ENCODE data around the gene C2CD4B. TPM values are rescaled to one million over a fixed set of nuclear protein-coding genes. Genes with fewer than 3 reads are reported as not detected.

C2CD4B gene
- total RNA-seq, 1 donor, result not detected

GRCh38 chr15:62165793-62166375 lies 799 bp upstream of the C2CD4B start:
- peak; percentile 56 for DNase-seq (ENCODE audit: insufficient read length, low spot score, missing footprints)
- H3K4me1 ChIP-seq (ENCODE audit: insufficient read depth, low read length), result no peaks in the 10 kb centered on the region
- H3K4me3 ChIP-seq (ENCODE audit: insufficient read depth, low read length), result no peak overlapping the region
- H3K36me3 ChIP-seq (ENCODE audit: insufficient read depth, low read length), result no peaks in the 10 kb centered on the region
- no peak overlapping the region for H3K27ac ChIP-seq (ENCODE audit: low read depth, low read length)
- H2AFZ ChIP-seq (ENCODE audit: low read length), result no peak overlapping the region
- peaks cover 83% of the 10 kb centered on the region for H3K27me3 ChIP-seq (ENCODE audit: insufficient read depth, low read length)
- no peak for TF ChIP-seq CTCF (IDR thresholded peaks at IDR 0.05; ENCODE audit: extremely low read depth, low read depth, low read length)
- peak overlapping the region; percentile 0 for H3K4me2 ChIP-seq (ENCODE audit: insufficient read depth, low read length)
- no peaks in the 10 kb centered on the region for H3K79me2 ChIP-seq (ENCODE audit: insufficient read depth, low read length)
- H4K20me1 ChIP-seq (ENCODE audit: insufficient read depth, low read length), result no peaks in the 10 kb centered on the region
- no peaks in the 10 kb centered on the region for H3K9me3 ChIP-seq (ENCODE audit: low read depth, low read length)

- no peak overlapping the region for H3K27ac ChIP-seq (ENCODE audit: low read depth, low read length)
- no peaks in the 10 kb centered on the region for H3K4me1 ChIP-seq (ENCODE audit: insufficient read depth, low read length)
- H3K4me2 ChIP-seq (ENCODE audit: insufficient read depth, low read length), result peak overlapping the region; percentile 36
- TF ChIP-seq CTCF (IDR thresholded peaks at IDR 0.05; ENCODE audit: extremely low read depth, low read depth, low read length), result no peak
- no peaks in the 10 kb centered on the region for H4K20me1 ChIP-seq (ENCODE audit: insufficient read depth, low read length)
- H3K36me3 ChIP-seq (ENCODE audit: insufficient read depth, low read length), result no peaks in the 10 kb centered on the region
- no peaks in the 10 kb centered on the region for H3K79me2 ChIP-seq (ENCODE audit: insufficient read depth, low read length)
- H3K27me3 ChIP-seq (ENCODE audit: insufficient read depth, low read length), result peaks cover 87% of the 10 kb centered on the region
- peak overlapping the region; percentile 15 for H2AFZ ChIP-seq (ENCODE audit: low read length)
- DNase-seq (ENCODE audit: insufficient read length, low spot score, missing footprints), result peak; percentile 84
- H3K9me3 ChIP-seq (ENCODE audit: low read depth, low read length), result no peaks in the 10 kb centered on the region
- H3K4me3 ChIP-seq (ENCODE audit: insufficient read depth, low read length), result peak overlapping the region; percentile 37
Observed at GRCh38 chr15:62164396-62165103, 535 bp downstream of the C2CD4B start.

- DNase-seq (ENCODE audit: insufficient read length, low spot score, missing footprints), result peak; percentile 47
- H3K36me3 ChIP-seq (ENCODE audit: insufficient read depth, low read length), result no peaks in the 10 kb centered on the region
- no peak overlapping the region for H3K4me2 ChIP-seq (ENCODE audit: insufficient read depth, low read length)
- no peak for TF ChIP-seq CTCF (IDR thresholded peaks at IDR 0.05; ENCODE audit: extremely low read depth, low read depth, low read length)
- no peaks in the 10 kb centered on the region for H3K9me3 ChIP-seq (ENCODE audit: low read depth, low read length)
- peaks cover 81% of the 10 kb centered on the region for H3K27me3 ChIP-seq (ENCODE audit: insufficient read depth, low read length)
- H3K79me2 ChIP-seq (ENCODE audit: insufficient read depth, low read length), result no peaks in the 10 kb centered on the region
- H3K4me1 ChIP-seq (ENCODE audit: insufficient read depth, low read length), result no peaks in the 10 kb centered on the region
- no peak overlapping the region for H3K4me3 ChIP-seq (ENCODE audit: insufficient read depth, low read length)
- no peaks in the 10 kb centered on the region for H4K20me1 ChIP-seq (ENCODE audit: insufficient read depth, low read length)
- H2AFZ ChIP-seq (ENCODE audit: low read length), result no peak overlapping the region
- no peak overlapping the region for H3K27ac ChIP-seq (ENCODE audit: low read depth, low read length)
Observed at GRCh38 chr15:62164014-62164395, 1.1 kb downstream of the C2CD4B start.

- Histone ChIP-seq H3K9me3 (ENCODE audit: low read depth, low read length) (no peaks in the 10 kb centered on the region), H3K79me2 (ENCODE audit: insufficient read depth, low read length) (no peaks in the 10 kb centered on the region), H2AFZ (ENCODE audit: low read length) (no peak overlapping the region), H3K4me2 (ENCODE audit: insufficient read depth, low read length) (no peak overlapping the region), H3K36me3 (ENCODE audit: insufficient read depth, low read length) (no peaks in the 10 kb centered on the region), H3K4me3 (ENCODE audit: insufficient read depth, low read length) (no peak overlapping the region), H4K20me1 (ENCODE audit: insufficient read depth, low read length) (no peaks in the 10 kb centered on the region), H3K4me1 (ENCODE audit: insufficient read depth, low read length) (no peaks in the 10 kb centered on the region), H3K27me3 (ENCODE audit: insufficient read depth, low read length) (peaks cover 81% of the 10 kb centered on the region), H3K27ac (ENCODE audit: low read depth, low read length) (no peak overlapping the region)
- no peak for TF ChIP-seq CTCF (IDR thresholded peaks at IDR 0.05; ENCODE audit: extremely low read depth, low read depth, low read length)
- no peak for DNase-seq (ENCODE audit: insufficient read length, low spot score, missing footprints)
Observed at GRCh38 chr15:62163397-62164013, 1.6 kb downstream of the C2CD4B start.

All from osteoblast (primary cell).